K562 (cell line): ENCODE results near the gene OR4X2. TPM values are rescaled to one million over a fixed set of nuclear protein-coding genes. Genes with fewer than 3 reads are reported as not detected.

Experiments
- COPS2 ChIP-seq: fragments of 450-650 bp; conservative IDR thresholded peaks from 2 replicates; pipeline ENCODE4 v1.6.1; 2016; ENCODE audit warnings: mild to moderate bottlenecking, moderate library complexity
- KDM4B ChIP-seq, 2 experiments: fragments of 450-650 bp in 1 of 2; sonication (generic) in 1 of 2; IDR thresholded peaks; 2 replicates each; pipeline ENCODE4 v1.6.1; 2016 to 2017; ENCODE audit warnings: borderline replicate concordance in 2 of 2, antibody characterized with exemption in 1 of 2, low read depth in 1 of 2, mild to moderate bottlenecking in 1 of 2
- MXI1 ChIP-seq: IDR thresholded peaks from 2 replicates; pipeline ENCODE4 v1.6.1; 2011; ENCODE audit warnings: low read depth, mild to moderate bottlenecking, improper control_type of control experiment, low read length
- NEUROD1 ChIP-seq: fragments of 150-350 bp; IDR thresholded peaks from 2 replicates; pipeline ENCODE4 v1.6.1; 2014; ENCODE audit warnings: borderline replicate concordance, low read length, low read depth; ENCODE audit not compliant: partially characterized antibody
- NR2C1 ChIP-seq, 2 experiments: fragments of 450-650 bp; IDR thresholded peaks; 2 replicates each; pipeline ENCODE4 v1.6.1; 2017; ENCODE audit warnings: mild to moderate bottlenecking in 2 of 2, antibody characterized with exemption in 1 of 2, inconsistent platforms in 1 of 2, missing compliant biosample characterization in 1 of 2, missing genetic modification characterization in 1 of 2
- RBM22 ChIP-seq: fragments of 200-400 bp; formaldehyde crosslinking; IDR thresholded peaks from 2 replicates; pipeline ENCODE4 v1.6.1; 2018; ENCODE audit warnings: low read length, low read depth; ENCODE audit not compliant: poor library complexity, severe bottlenecking
- RBM34 ChIP-seq: fragments of 200-400 bp; formaldehyde crosslinking; IDR thresholded peaks from 2 replicates; pipeline ENCODE4 v1.6.1; 2018; ENCODE audit warnings: low read length, borderline replicate concordance; ENCODE audit not compliant: insufficient read depth
- SRSF1 ChIP-seq: fragments of 200-400 bp; formaldehyde crosslinking; IDR thresholded peaks from 2 replicates; pipeline ENCODE4 v1.6.1; 2017; ENCODE audit warnings: mild to moderate bottlenecking, low read depth, low read length, moderate library complexity
- TAF9B ChIP-seq: fragments of 450-650 bp; IDR thresholded peaks from 2 replicates; pipeline ENCODE4 v1.6.1; 2018; ENCODE audit warnings: mild to moderate bottlenecking; ENCODE audit not compliant: partially characterized antibody
- ZBTB11 ChIP-seq, 3 experiments: fragments of 200-800 bp in 1 of 3; fragments of 250-450 bp in 1 of 3; fragments of 450-650 bp in 1 of 3; sonication (Bioruptor Pico) in 1 of 3; sonication (Bioruptor generic) in 1 of 3; formaldehyde crosslinking in 1 of 3; IDR thresholded peaks; 2 replicates each; pipeline versions ENCODE4 v1.6.1 to v1.8.0; 2016 to 2022; ENCODE audit warnings: mild to moderate bottlenecking in 2 of 3, missing genetic modification characterization in 2 of 3, missing compliant biosample characterization in 1 of 3, moderate library complexity in 1 of 3
- ZNF507 ChIP-seq: conservative IDR thresholded peaks from 2 replicates; pipeline ENCODE4 v1.6.1; 2017; ENCODE audit warnings: missing genetic modification characterization, missing compliant biosample characterization
- ZZZ3 ChIP-seq: fragments of 450-650 bp; IDR thresholded peaks from 2 replicates; pipeline ENCODE4 v1.6.1; 2016; ENCODE audit warnings: antibody characterized with exemption, mild to moderate bottlenecking, moderate library complexity
- polyA plus RNA-seq, 8 experiments: library from polyadenylated mRNA; depleted of rRNA in 4 of 8; stranded (reverse) in 5 of 8; unstranded in 3 of 8; fragments of >200 nt; fragmentation: Nextera tagmentation in 2 of 8; fragmentation: Illumina TruSeq in 1 of 8; extraction: Ambion mirVana in 2 of 8; extraction: Trizol in 1 of 8; gene quantifications; 2 replicates each; pipeline versions ENCODE4 v1.2.1 to v1.2.3, GENCODE V29; 2011 to 2014; ENCODE audit warnings: inconsistent platforms in 1 of 8, missing spikeins in 1 of 8
- total RNA-seq, 7 experiments: library from RNA; depleted of rRNA in 6 of 7; stranded (reverse); fragments of >200 nt in 6 of 7; fragmentation: Illumina TruSeq in 2 of 7; extraction: Trizol in 2 of 7; gene quantifications; 2 replicates each; pipeline versions ENCODE4 v1.2.1 to v1.2.3, GENCODE V29; 2011 to 2021; ENCODE audit warnings: low replicate concordance in 1 of 7

OR4X2 gene
- total and polyA plus RNA-seq, 9 of the 15 experiments (the other 6 are each of a cell fraction or from before 2014, with no cell fraction given): not detected

- TF ChIP-seq ZBTB11 (CRISPR knock-in tag; IDR thresholded peaks at IDR 0.05) (no peak), ZZZ3 (no peak), KDM4B (IDR thresholded peaks at IDR 0.05; ENCODE audit: borderline replicate concordance in 2 of 2, low read depth in 1 of 2) (no peak), ZNF507 (no peak), NR2C1 (IDR thresholded peaks at IDR 0.05) (no peak), NR2C1 (tag; IDR thresholded peaks at IDR 0.05) (no peak), MXI1 (no peak), NEUROD1 (no peak), TAF9B (no peak), COPS2 (no peak), SRSF1 (no peak), RBM34 (no peak), RBM22 (no peak)
Observed at GRCh38 chr11:48261600-48261999, 16.7 kb downstream of the OR4X2 start (continued).
